Cardiac muscle cell (in vitro differentiated cells and primary cell): ENCODE data around the gene MRM2. TPM values are rescaled to one million over a fixed set of nuclear protein-coding genes. Genes with fewer than 3 reads are reported as not detected.

Experiments
- DNase-seq, 2 donors: peaks; one replicate each; pipeline versions ENCODE4 v3.0.0 to v3.0.0-alpha.2; 2010 to 2017; ENCODE audit warnings: low read depth in 1 of 2, low spot score in 1 of 2
- H3K27ac ChIP-seq: fragments of 200-600 bp; sonication (generic); 2 replicates; pipeline ENCODE4 v1.5.1; 2016
- H3K27me3 ChIP-seq: fragments of 200-600 bp; sonication (generic); 2 replicates; pipeline ENCODE4 v1.6.0; 2016; ENCODE audit warnings: control low read depth
- H3K36me3 ChIP-seq: fragments of 200-600 bp; sonication (generic); 2 replicates; pipeline ENCODE4 v1.5.1; 2016; ENCODE audit warnings: control low read depth
- H3K4me1 ChIP-seq: fragments of 200-600 bp; sonication (generic); 2 replicates; pipeline ENCODE4 v1.8.1; 2017; ENCODE audit warnings: low read depth, mild to moderate bottlenecking, mixed run types
- H3K4me3 ChIP-seq: fragments of 200-600 bp; sonication (generic); 2 replicates; pipeline ENCODE4 v1.5.1; 2016; ENCODE audit warnings: mild to moderate bottlenecking
- H3K9me3 ChIP-seq: fragments of 200-600 bp; sonication (generic); 2 replicates; pipeline ENCODE4 v1.5.1; 2017; ENCODE audit warnings: low read depth, mild to moderate bottlenecking, control low read depth
- CTCF ChIP-seq: IDR thresholded peaks from 2 replicates; pipeline ENCODE4 v1.5.1; 2012; ENCODE audit warnings: low read depth, mild to moderate bottlenecking, low read length
- polyA plus RNA-seq: library from polyadenylated mRNA; unstranded; fragments of >200 nt; fragmentation: Nextera tagmentation; extraction: Ambion mirVana; gene quantifications from 2 replicates; pipeline ENCODE4 v1.2.1, GENCODE V29; 2016
- total RNA-seq: library from RNA; depleted of rRNA; stranded (reverse); fragments of >200 nt; gene quantifications from 2 replicates; pipeline ENCODE4 v1.2.3, GENCODE V29; 2016

MRM2 gene
- total and polyA plus RNA-seq, 2 experiments from 2014 or later: 24.2 to 53.5 TPM

- Histone ChIP-seq H3K9me3 (no peaks in the 10 kb centered on the region), H3K27me3 (no peaks in the 10 kb centered on the region), H3K36me3 (peaks cover 13% of the 10 kb centered on the region), H3K4me3 (no peak overlapping the region), H3K4me1 (peaks cover 8% of the 10 kb centered on the region), H3K27ac (no peak overlapping the region)
- TF ChIP-seq CTCF: no peak
- no peak for DNase-seq
Measured at GRCh38 chr7:2227699-2228098, 14.3 kb downstream of the MRM2 start.

DNA sequence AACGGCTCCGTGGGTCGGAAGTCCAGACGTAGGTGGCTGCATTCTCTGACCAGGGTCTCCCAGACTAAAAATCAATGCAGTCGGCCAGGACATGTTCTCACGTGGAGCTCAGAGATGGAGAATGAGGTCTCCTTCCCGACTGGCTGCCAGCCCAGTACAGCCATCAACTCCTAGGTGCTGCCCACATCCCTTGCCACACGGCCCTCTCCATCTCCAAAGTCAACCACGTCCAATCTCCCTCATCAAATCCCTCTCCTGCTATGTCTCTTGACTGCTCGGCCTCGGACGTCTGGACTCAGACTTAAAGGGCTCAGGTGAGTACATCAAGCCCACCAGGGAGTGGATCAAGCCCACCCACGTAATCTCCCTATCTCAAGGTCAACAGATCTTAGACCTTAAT, 16.2 kb downstream of the MRM2 start:
- no peak for DNase-seq
- Histone ChIP-seq H3K4me1 (no peaks in the 10 kb centered on the region), H3K27ac (no peak overlapping the region), H3K9me3 (no peaks in the 10 kb centered on the region), H3K36me3 (peaks cover 18% of the 10 kb centered on the region), H3K4me3 (no peak overlapping the region), H3K27me3 (no peaks in the 10 kb centered on the region)
- no peak for TF ChIP-seq CTCF

- H3K36me3 ChIP-seq: peaks cover 18% of the 10 kb centered on the region
- no peak for DNase-seq
- no peak for TF ChIP-seq CTCF
Measured at GRCh38 chr7:2225336-2225735, 16.7 kb downstream of the MRM2 start.

DNA sequence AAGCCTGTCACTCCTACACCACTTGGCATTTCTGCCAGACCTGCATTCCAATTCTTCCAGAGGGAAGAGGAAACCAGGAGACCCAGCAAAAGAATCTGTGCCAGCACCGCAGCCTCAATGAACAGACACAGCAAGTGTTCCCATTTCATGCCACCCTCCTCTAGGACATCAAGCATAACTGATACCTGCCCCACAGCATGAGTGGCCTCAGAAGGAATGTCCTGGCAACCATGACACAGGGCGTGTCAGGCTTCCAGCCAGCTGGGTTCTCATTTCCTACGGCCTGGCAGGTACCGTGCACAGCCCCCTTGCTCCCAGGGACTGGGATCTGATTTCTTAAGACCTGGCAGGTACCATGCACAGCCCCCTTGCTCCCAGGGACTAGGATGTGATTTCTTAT, 17.1 kb downstream of the MRM2 start:
- H3K36me3 ChIP-seq: peaks cover 17% of the 10 kb centered on the region
- TF ChIP-seq CTCF: no peak
- no peaks in the 10 kb centered on the region for H3K9me3 ChIP-seq
- H3K4me3 ChIP-seq: no peak overlapping the region
- no peaks in the 10 kb centered on the region for H3K27me3 ChIP-seq
- DNase-seq: no peak
- no peak overlapping the region for H3K27ac ChIP-seq
- H3K4me1 ChIP-seq: no peaks in the 10 kb centered on the region

More at GRCh38 chr7:2225336-2225735, 16.7 kb downstream of the MRM2 start:
- no peak overlapping the region for H3K27ac ChIP-seq
- H3K27me3 ChIP-seq: no peaks in the 10 kb centered on the region
- H3K4me3 ChIP-seq: no peak overlapping the region
- no peaks in the 10 kb centered on the region for H3K4me1 ChIP-seq
- no peaks in the 10 kb centered on the region for H3K9me3 ChIP-seq

DNA sequence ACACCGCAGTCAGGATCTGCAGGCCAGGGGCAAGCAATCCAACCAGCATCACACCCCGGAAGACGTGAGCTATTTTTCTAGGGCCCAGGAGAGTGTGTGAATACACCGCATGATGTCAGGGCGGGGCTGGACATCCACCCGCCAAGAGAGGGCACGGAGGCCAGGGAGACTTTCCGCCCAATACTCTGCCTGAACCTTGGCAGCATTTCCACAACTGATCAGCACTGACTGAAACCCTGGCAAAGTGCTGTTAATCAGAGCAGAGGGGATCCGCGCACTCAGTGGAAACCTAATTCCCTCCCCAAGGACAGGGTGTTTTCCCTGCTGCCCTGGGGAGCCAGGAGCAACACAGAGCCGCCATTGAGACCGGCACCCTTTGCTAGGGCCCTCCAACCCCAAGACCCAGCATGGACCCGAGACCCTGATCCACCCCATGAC, 17.5 kb downstream of the MRM2 start:
- no peak for DNase-seq
- Histone ChIP-seq H3K9me3 (no peaks in the 10 kb centered on the region), H3K27ac (no peak overlapping the region), H3K36me3 (peaks cover 13% of the 10 kb centered on the region), H3K27me3 (no peaks in the 10 kb centered on the region), H3K4me1 (no peaks in the 10 kb centered on the region), H3K4me3 (no peak overlapping the region)
- no peak for TF ChIP-seq CTCF

GRCh38 chr7:2223321-2223720, 18.7 kb downstream of the MRM2 start:
- DNase-seq: no peak
- Histone ChIP-seq H3K9me3 (no peaks in the 10 kb centered on the region), H3K27me3 (no peaks in the 10 kb centered on the region), H3K36me3 (peaks cover 12% of the 10 kb centered on the region), H3K27ac (no peak overlapping the region), H3K4me1 (no peaks in the 10 kb centered on the region), H3K4me3 (no peak overlapping the region)
- TF ChIP-seq CTCF: no peak
